PFSK-1 (cell line): Measurements from ENCODE around the gene SYNPO.

Source experiments
- FOXP2 ChIP-seq: optimal IDR thresholded peaks from 2 replicates; pipeline ENCODE3; 2011; ENCODE audit warnings: borderline replicate concordance, control low read depth, inconsistent platforms; ENCODE audit not compliant: insufficient read depth; ENCODE audit errors: extremely low read length, extremely low read depth
- POLR2AphosphoS5 ChIP-seq: IDR thresholded peaks from 2 replicates; pipeline ENCODE4 v1.6.1; 2012; ENCODE audit warnings: low read depth, mild to moderate bottlenecking, control low read depth, low read length, moderate library complexity
- REST ChIP-seq, 2 experiments: IDR thresholded peaks; 2 replicates each; pipeline versions ENCODE4 v1.6.1 to v1.8.0; 2011 to 2012; ENCODE audit warnings: low read depth in 2 of 2, low read length in 2 of 2, control low read depth in 1 of 2, inconsistent platforms in 1 of 2, mild to moderate bottlenecking in 1 of 2, moderate library complexity in 1 of 2; ENCODE audit not compliant: insufficient read depth in 1 of 2
- SIN3A ChIP-seq: IDR thresholded peaks from 2 replicates; pipeline ENCODE4 v1.6.1; 2012; ENCODE audit warnings: mild to moderate bottlenecking, low read length, moderate library complexity, borderline replicate concordance; ENCODE audit not compliant: insufficient read depth
- TAF1 ChIP-seq: IDR thresholded peaks from 2 replicates; pipeline ENCODE4 v1.6.1; 2012; ENCODE audit warnings: low read length, control low read depth, borderline replicate concordance; ENCODE audit not compliant: insufficient read depth

Gene SYNPO

GRCh38 chr5:150609843-150610584, 30.4 kb upstream of the SYNPO start:
- no peak for TF ChIP-seq FOXP2
- no peak for TF ChIP-seq REST (IDR thresholded peaks at IDR 0.05; ENCODE audit: insufficient read depth in 1 of 2, low read depth in 2 of 2, low read length in 2 of 2)
- TF ChIP-seq POLR2AphosphoS5 = no peak
- no peak for TF ChIP-seq SIN3A
- no peak for TF ChIP-seq TAF1

GRCh38 chr5:150611026-150611425, 29.4 kb upstream of the SYNPO start:
- TF ChIP-seq SIN3A (no peak), FOXP2 (no peak), REST (IDR thresholded peaks at IDR 0.05; ENCODE audit: insufficient read depth in 1 of 2, low read depth in 2 of 2, low read length in 2 of 2) (no peak), POLR2AphosphoS5 (no peak), TAF1 (no peak)

GRCh38 chr5:150612405-150612804, 28.1 kb upstream of the SYNPO start:
- TF ChIP-seq SIN3A = no peak
- TF ChIP-seq FOXP2 = no peak
- no peak for TF ChIP-seq POLR2AphosphoS5
- TF ChIP-seq REST (IDR thresholded peaks at IDR 0.05; ENCODE audit: insufficient read depth in 1 of 2, low read depth in 2 of 2, low read length in 2 of 2) = no peak
- no peak for TF ChIP-seq TAF1

GRCh38 chr5:150612905-150613670, 27.4 kb upstream of the SYNPO start:
- TF ChIP-seq POLR2AphosphoS5 (no peak), TAF1 (no peak), SIN3A (no peak), REST (IDR thresholded peaks at IDR 0.05; ENCODE audit: insufficient read depth in 1 of 2, low read depth in 2 of 2, low read length in 2 of 2) (no peak), FOXP2 (no peak)
